Measurements from ENCODE around the gene KANSL1.
"Not testable (repeated sequence)": the region's sequence is repeated elsewhere in the genome, so short reads cannot be mapped to it uniquely, and the experiment has no call there.

The KANSL1 gene

DNA sequence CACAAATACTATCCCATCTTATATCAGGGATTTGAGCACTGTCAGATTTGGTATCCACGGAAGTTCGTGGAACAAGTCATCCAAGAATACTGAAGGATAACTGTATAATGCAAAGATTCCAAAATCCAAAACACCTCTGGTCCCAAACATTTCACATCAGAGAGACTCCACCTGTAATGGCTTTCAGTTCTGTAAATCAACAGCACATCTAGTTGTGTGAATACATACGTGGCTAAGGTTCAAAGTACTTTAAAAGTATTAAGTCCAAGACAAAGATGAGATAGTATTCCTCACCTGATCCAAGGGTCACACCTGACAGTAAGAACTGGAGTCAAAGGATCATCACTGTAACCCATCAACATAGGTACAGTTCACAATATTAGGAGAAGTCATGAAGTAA lies 54.8 kb downstream of the KANSL1 start:
- no peak for DNase-seq (ENCODE audit: low read depth, low spot score)

GRCh38 chr17:46136820-46137219 lies 56.4 kb downstream of the KANSL1 start:
- DNase-seq (ENCODE audit: low read depth, low spot score): no peak

- DNase-seq (ENCODE audit: low read depth, low spot score): no peak
Measured at GRCh38 chr17:46135879-46136563, 57.2 kb downstream of the KANSL1 start.

- no peak for DNase-seq (ENCODE audit: low read depth, low spot score)
Measured at GRCh38 chr17:46135126-46135812, 58.0 kb downstream of the KANSL1 start.

- no peak for DNase-seq (ENCODE audit: low read depth, low spot score)
Measured at GRCh38 chr17:46129302-46129701, 63.9 kb downstream of the KANSL1 start.

DNA sequence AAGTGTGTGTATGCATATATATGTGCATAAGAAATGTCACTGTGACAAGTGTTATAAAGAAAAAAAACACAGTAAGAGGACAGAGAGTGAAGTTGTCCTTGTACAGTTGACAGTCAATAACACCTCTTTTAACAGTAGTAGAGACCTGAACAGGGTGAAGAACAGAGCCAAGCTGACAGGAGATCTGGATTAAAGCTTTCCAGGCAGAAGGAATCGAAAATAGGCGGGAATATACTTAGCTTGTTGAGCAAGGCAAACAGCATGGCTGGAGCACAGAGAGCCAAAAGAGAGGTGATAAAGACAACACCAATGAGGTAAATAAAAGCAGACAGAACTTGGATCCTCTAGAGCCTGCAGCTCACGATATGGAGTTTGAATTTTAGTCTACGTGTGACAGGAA lies 64.8 kb downstream of the KANSL1 start:
- no peak for DNase-seq (ENCODE audit: low read depth, low spot score)

DNA sequence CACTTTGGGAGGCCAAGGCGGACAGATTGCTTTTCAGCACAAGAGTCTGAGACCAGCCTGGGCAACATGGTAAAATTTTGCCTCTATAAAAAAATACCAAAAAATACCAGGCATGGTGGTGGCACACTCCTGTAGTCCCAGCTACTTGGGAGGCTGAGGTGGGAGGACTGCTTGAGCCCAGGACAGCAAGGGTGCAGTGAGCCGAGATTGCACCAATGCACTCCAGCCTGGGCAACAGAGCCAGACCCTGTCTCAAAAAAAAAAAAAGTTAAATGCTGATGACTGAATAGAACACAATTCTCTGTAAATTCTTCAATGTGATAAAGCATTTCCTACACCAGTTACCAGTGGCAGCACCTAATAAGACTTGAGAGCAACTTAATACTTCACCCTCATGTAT lies 65.7 kb downstream of the KANSL1 start:
- DNase-seq (ENCODE audit: low read depth, low spot score): no peak

DNA sequence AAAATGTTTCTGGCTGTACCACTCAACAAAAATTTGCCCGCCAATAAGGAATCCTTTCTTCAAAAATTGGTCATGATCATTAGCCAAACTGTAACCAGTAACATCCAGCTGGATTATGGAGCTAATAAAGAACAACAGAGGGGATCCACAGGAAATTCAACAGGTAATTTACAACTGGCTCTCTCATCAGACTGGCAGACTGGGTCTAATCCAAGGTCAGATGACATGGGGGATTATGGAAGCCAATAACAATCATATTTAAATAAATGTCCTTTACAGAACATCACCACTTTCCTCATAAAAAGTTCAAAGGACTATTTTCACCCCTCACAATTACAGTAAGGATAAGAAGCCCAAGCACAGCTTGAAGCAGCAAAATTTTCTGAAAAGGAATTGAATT lies 66.4 kb downstream of the KANSL1 start:
- no peak for DNase-seq (ENCODE audit: low read depth, low spot score)

- DNase-seq (ENCODE audit: low read depth, low spot score): peak; percentile 24
Measured at GRCh38 chr17:46125831-46126230, 67.4 kb downstream of the KANSL1 start.

DNA sequence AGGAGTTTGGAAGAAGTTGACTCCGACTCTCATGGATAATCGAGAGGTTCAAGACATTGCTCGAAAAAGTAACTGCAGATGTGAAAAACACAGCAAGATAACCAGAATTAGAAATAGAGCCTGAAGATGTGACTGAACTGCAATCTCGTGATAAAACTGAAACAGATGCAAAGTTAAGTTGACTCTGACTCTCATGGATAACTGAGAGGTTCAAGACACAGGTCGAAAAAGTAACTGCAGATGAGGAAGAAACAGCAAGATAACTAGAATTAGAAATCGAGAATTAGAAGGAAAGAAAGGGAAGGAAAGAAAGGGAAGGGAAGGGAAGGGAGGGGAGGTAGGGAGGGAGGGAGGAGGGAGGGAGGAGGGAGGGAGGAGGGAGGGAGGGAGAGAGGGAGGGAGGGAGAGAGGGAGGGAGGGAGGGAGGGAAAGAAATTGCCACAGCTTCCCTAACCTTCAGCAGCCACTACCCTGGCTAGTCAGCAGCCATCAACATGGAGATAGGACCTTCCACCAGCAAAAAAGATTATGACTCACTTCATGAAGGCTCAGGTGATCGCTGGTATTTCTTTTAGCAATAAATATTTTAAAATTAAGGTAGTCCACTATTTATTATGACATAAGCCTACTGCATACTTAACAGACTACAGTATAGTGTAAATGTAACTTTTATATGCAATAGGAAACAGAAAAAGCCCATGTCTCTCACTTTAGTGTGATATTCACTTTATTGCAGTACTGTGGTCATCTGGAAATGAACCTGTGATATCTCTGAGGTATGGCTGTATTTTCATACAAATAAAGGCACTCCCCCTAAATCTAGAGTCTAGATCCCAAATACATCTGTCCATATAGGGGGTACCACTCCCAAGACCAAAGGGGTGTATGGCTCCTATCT lies 68.3 kb downstream of the KANSL1 start:
- no peak for DNase-seq (ENCODE audit: low read depth, low spot score)

- DNase-seq (ENCODE audit: low read depth, low spot score): no peak
Measured at GRCh38 chr17:46123607-46124006, 69.6 kb downstream of the KANSL1 start.

DNA sequence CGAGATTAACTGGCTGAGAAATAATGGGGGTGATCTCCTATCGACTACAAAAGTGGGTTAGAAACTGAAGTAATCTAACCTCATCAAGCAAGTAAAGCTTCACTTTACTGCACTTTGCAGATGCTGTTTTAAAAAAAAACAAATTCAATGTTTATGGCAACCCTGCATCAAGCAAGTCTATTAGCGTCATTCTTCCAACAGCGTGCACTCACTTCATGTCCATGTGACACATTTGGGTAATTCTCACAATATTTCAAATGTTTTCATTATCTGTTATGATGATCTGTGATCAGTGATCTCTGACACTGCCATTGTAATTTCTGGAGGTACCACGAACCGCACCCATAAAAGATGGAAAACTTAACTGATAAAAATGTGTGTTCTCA lies 70.8 kb downstream of the KANSL1 start:
- no peak for DNase-seq (ENCODE audit: low read depth, low spot score)

DNA sequence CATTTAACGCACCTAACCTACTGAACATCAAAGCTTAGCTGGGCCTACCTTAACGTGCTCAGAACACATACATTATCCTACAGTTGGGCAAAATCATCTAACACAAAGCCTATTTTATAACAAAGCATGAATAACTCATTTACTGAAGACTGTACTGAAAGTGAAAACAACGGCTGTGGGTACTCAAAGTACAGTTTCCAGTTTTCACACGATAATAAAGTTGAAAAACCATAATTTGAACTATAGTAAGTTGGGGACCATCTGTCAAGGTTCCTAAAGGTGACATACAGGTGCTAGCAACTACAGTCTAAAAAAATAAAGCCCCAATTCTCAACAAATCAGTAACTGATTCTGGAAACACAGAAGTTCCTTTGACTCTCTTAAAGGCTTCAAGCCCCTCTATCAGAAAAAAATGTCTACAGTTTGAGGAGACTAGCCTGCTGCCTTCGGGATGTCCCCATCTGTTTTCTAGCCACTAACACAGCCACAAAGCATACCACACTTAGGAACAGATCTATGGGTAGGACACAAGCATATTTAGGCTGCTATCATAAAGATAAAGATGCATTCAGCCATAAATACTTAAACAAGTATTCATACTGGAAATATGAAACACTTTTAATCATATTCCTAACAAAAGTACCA lies 71.3 kb downstream of the KANSL1 start:
- no peak for DNase-seq (ENCODE audit: low read depth, low spot score)

- no peak for DNase-seq (ENCODE audit: low read depth, low spot score)
Measured at GRCh38 chr17:46121165-46121764, 72.0 kb downstream of the KANSL1 start.

DNA sequence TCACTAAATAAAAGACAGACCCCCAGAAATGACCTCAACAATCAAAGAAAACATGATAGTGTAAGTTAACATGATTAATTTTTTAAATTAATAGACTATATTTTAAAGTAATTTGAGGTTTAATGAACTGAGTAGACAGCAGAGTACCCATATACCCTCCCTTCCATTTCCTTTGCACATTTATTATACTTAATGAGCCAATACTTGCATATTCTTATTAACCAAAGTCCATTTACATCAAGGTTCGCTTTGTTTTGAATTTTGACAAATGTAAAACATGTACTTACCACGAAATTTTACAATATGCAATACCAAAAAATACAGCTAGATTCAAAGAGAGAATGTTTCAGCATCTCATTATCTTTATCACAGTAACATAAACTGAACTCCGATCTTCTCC lies 72.7 kb downstream of the KANSL1 start:
- no peak for DNase-seq (ENCODE audit: low read depth, low spot score)

DNA sequence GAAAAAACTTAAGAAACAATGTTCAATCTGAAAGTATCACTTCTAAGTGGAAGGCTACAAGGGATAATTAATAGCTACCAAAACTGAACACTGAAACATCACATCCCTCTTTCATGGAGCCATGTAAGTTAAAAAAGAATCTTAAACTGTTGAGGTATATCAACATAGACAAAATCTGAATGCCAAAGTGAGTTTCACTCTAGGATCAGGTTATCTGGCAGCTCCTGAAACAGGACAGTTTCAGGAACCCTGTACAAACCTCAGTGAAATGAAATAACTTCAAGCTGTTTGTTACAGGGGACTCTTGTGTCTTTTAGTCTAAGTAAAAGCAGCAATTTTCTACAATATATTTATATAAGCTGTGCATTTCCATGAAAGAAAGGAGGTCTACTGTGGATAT lies 73.2 kb downstream of the KANSL1 start:
- DNase-seq (ENCODE audit: low read depth, low spot score): no peak

DNA sequence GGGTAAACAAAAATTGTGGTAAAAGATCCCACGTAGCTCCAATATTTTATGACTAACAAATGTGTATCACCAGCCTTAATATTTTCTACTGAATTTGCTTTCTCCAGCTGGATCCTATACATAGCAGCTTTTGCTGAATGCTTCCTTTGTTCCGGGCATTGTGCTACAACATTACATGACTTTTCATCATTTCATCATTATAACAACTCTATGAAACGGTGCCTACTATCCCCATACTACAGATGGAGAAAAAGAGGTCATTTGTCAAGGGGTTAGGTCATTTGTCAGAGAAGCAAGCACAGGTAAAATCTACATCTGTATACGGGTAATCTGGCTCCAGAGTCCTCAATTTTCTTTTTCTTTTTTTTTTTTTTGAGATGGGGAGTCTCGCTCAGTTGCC lies 74.3 kb downstream of the KANSL1 start:
- DNase-seq (ENCODE audit: low read depth, low spot score): no peak

DNA sequence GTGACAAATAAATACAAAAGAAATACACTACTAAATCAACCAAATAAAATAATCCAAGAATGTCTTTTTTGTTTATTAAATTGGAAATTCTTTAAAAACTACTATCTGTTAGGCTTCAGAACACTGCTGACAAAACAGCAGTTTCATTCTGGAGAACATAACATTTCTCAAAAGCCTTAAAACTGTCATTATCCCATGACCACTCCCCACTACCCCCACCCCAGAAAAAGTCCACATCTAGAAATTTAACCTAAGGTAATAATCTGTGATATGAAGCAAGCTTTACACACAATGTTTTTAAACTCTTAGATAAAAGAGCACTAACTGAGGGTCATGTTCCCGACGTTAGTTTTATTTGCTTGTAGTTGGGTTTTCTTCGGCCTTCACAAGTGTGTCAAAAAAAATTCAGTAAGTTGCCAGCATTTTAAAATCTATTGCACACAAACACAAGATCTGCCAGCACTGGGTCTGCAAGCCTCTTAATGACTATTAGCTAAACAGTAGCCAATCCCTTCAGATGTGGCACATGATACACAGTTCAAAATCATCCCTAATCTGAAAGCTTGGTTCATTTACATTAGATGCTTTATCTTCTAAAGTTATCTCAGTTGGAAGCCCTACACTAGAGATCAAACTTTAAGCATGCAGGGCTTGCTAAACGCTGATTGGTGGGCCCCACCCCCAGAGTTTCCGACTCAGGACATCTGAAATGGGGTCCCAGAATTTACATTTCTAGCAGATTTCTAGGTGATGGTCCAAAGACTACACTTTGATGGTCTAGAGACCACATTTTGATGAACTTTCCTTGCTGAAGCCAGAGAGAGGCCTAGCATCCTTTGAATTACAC lies 75.2 kb downstream of the KANSL1 start:
- DNase-seq (ENCODE audit: low read depth, low spot score): no peak

- DNase-seq (ENCODE audit: low read depth, low spot score): no peak
Measured at GRCh38 chr17:46117117-46117516, 76.1 kb downstream of the KANSL1 start.

DNA sequence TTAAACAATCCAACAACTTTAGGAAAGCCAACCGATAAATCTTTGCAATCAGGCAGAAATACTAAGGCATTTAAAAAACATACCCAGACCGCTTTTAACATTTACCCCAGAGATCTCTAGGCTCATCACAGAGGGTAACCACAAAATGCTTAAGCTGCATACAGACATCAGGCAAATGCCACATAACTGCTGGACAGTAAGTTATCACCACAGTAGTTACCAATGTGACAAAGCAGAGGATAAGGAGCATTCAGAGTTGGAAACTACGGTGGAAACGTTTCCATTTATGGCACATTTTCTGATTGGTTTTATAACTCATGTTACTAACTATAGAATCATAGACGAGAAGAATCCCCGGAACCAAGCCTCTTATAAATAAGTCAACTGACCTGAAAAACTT lies 77.5 kb downstream of the KANSL1 start:
- DNase-seq (ENCODE audit: low read depth, low spot score): no peak

- not testable (repeated sequence) for DNase-seq (ENCODE audit: low read depth, low spot score)
Measured at GRCh38 chr17:46111236-46111635, 82.0 kb downstream of the KANSL1 start.
